ENCODE results near the gene TMEM259.

TMEM259 gene

DNA sequence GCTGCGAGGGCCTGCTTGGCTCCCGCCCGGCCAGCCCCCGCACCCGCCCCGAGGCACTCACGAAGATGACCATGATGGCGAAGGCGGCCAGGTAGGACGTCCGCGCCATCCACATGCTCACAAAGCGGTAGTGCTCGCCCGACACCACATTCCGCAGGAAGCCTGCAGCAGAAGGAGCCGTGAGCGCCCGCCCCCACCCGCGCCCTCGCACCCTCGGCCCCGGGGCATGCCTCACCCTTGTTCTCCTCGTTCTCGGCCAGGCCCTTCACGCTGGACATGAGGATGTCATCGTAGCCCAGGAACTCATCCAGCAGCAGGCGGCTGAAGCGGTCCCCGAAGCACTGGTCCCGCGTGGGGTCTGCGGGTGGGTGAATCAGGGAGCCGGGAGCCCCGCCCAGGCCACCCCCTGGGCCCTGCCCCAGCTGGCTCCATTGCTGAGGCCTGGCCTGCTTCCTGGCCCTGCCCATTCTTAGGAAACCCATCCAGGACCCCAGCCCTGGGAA is 9.0 kb downstream of the TMEM259 start:
- no peak for TF ChIP-seq CTCF (IDR thresholded peaks at IDR 0.05; ENCODE audit: control insufficient read depth, extremely low read depth, insufficient read depth)
- H3K4me3 ChIP-seq (ENCODE audit: low read depth, low read length) = no peak overlapping the region
- DNase-seq (ENCODE audit: low read depth) = no peak

GRCh38 chr19:1010586-1011510 is 10.1 kb downstream of the TMEM259 start:
- H3K4me3 ChIP-seq (ENCODE audit: low read depth, low read length) = no peak overlapping the region
- no peak for TF ChIP-seq CTCF (IDR thresholded peaks at IDR 0.05; ENCODE audit: control insufficient read depth, extremely low read depth, insufficient read depth)
- no peak for DNase-seq (ENCODE audit: low read depth)

GRCh38 chr19:1009981-1010538 is 10.9 kb downstream of the TMEM259 start:
- no peak for DNase-seq (ENCODE audit: low read depth)
- H3K4me3 ChIP-seq (ENCODE audit: low read depth, low read length) = no peak overlapping the region
- TF ChIP-seq CTCF (IDR thresholded peaks at IDR 0.05; ENCODE audit: control insufficient read depth, extremely low read depth, insufficient read depth) = no peak

- DNase-seq (ENCODE audit: low read depth) = no peak
- TF ChIP-seq CTCF (IDR thresholded peaks at IDR 0.05; ENCODE audit: control insufficient read depth, extremely low read depth, insufficient read depth) = no peak
- no peak overlapping the region for H3K4me3 ChIP-seq (ENCODE audit: low read depth, low read length)
Observed at GRCh38 chr19:1009041-1009980, 11.6 kb downstream of the TMEM259 start.

- no peak overlapping the region for H3K4me3 ChIP-seq (ENCODE audit: low read depth, low read length)
- TF ChIP-seq CTCF (IDR thresholded peaks at IDR 0.05; ENCODE audit: control insufficient read depth, extremely low read depth, insufficient read depth) = no peak
- no peak for DNase-seq (ENCODE audit: low read depth)
Observed at GRCh38 chr19:1008268-1009040, 12.5 kb downstream of the TMEM259 start.

Measured in LNCaP clone FGC (cell line).